Adrenal gland (tissue), 12 donors: ENCODE data around the gene SRRM1. TPM values are rescaled to one million over a fixed set of nuclear protein-coding genes. Genes with fewer than 3 reads are reported as not detected.

Experiments used
- DNase-seq, 7 donors: peaks; one replicate each; pipeline ENCODE4 v3.0.0-alpha.2; 2019 to 2020
- H3K27ac ChIP-seq, 5 donors: fragments of 200-600 bp; sonication (generic) in 4 of 5; 1 replicate in 3 of 5; 2 replicates in 2 of 5; pipeline versions ENCODE4 v1.5.1 to v1.8.0; 2016 to 2020; ENCODE audit warnings: mild to moderate bottlenecking in 1 of 5
- H3K27me3 ChIP-seq: fragments of 200-600 bp; 2 replicates; pipeline ENCODE4 v1.8.0; 2021
- H3K36me3 ChIP-seq, 2 donors: fragments of 200-600 bp; replicated peaks in 1 of 2; 1 replicate in 1 of 2; 2 replicates in 1 of 2; pipeline versions ENCODE4 v1.5.1 to v1.8.0; 2018 to 2022
- H3K4me1 ChIP-seq, 2 donors: fragments of 200-600 bp; replicated peaks in 1 of 2; 1 replicate in 1 of 2; 2 replicates in 1 of 2; pipeline versions ENCODE4 v1.5.1 to v1.8.0; 2018 to 2021
- H3K4me3 ChIP-seq, 4 donors: fragments of 200-600 bp; sonication (generic) in 3 of 4; one replicate each; pipeline ENCODE4 v1.5.1; 2016 to 2018
- H3K9me3 ChIP-seq, 3 donors: fragments of 200-600 bp; sonication (generic) in 1 of 3; replicated peaks in 1 of 3; 1 replicate in 2 of 3; 2 replicates in 1 of 3; pipeline versions ENCODE4 v1.5.1 to v1.8.0; 2016 to 2021
- CTCF ChIP-seq, 6 experiments: fragments of 450-650 bp in 4 of 6; fragments of 200-600 bp in 2 of 6; sonication (generic) in 1 of 6; IDR thresholded peaks; 1 replicate in 5 of 6; 2 replicates in 1 of 6; pipeline versions ENCODE4 v1.5.1 to v1.8.0; 2016 to 2021; ENCODE audit warnings: antibody characterized with exemption in 6 of 6, mild to moderate bottlenecking in 2 of 6, moderate library complexity in 1 of 6
- POLR2A ChIP-seq, 2 donors: fragments of 450-650 bp; IDR thresholded peaks; one replicate each; pipeline ENCODE4 v1.6.1; 2017; ENCODE audit warnings: antibody characterized with exemption in 2 of 2, mild to moderate bottlenecking in 2 of 2, moderate library complexity in 1 of 2
- WGBS, 4 donors: extraction: QIAGEN DNeasy Blood & Tissue Kit in 2 of 4; methylation state at CpG; one replicate each; pipeline versions ENCODE4 v1.1.5 to v1.1.7; 2013 to 2017; 5-methylcytosine and 5-hydroxymethylcytosine counted together
- intact Hi-C, 2 donors: fragments of 100-400 bp; cut with DNase I; formaldehyde crosslinking; loops; one replicate each; pipeline versions ENCODE4 v1.14.1 to v1.15.0; 2022 to 2023
- polyA plus RNA-seq, 3 donors: library from polyadenylated mRNA; stranded (reverse); fragments of 200-250 nt in 2 of 3; fragments of 350-450 nt in 1 of 3; fragmentation: Illumina TruSeq in 1 of 3; extraction: RNeasy Lipid Tissue Mini Kit (QIAGEN cat#74804) in 1 of 3; gene quantifications; one replicate each; pipeline ENCODE4 v1.2.3, GENCODE V29; 2013 to 2014
- total RNA-seq, 9 donors: library from RNA; depleted of rRNA in 4 of 9; stranded (reverse); fragments of >200 nt in 4 of 9; fragments of 120-200 nt in 1 of 9; fragmentation: NEBNext Ultra II Directional in 1 of 9; extraction: Animal tissue kit (Norgen Biotek cat#: 25700) in 1 of 9; gene quantifications; one replicate each; pipeline versions ENCODE4 v1.1.0 to v1.2.4, GENCODE V29; 2013 to 2023
- donor health status: healthy with polysubstance abuse.
- donor health status: Bipolar disorder and iron deficiency.
- donor health status: DM: yes; HTN: yes; CAD: no.
- donor health status: DM: no; HTN: no; CAD: no.
- donor health status: DM: no; HTN: no; CAD: no.
- donor health status: DM: yes; HTN: yes; CAD: no.

Gene SRRM1
- total and polyA plus RNA-seq, 12 donors: 30.0 to 121 (median 80.3) TPM

- intact Hi-C loops: no loop called here
- WGBS, 4 donors: 86 to 94% (median 91%) methylated on average over 4 of the region's 4 CpGs
- Histone ChIP-seq H3K4me3 (no peak overlapping the region), H3K9me3 (no peaks in the 10 kb centered on the region), H3K27ac (no peak overlapping the region), H3K36me3 (no peaks in the 10 kb centered on the region), H3K4me1 (peaks cover 0 to 5% of the 10 kb centered on the region in 2 donors), H3K27me3 (no peaks in the 10 kb centered on the region)
- no peak for DNase-seq
- no peak for TF ChIP-seq CTCF (IDR thresholded peaks at IDR 0.05)
- TF ChIP-seq POLR2A (IDR thresholded peaks at IDR 0.05): no peak
Measured at GRCh38 chr1:24713176-24713575, 70.1 kb downstream of the SRRM1 start.

- H3K27me3 ChIP-seq: no peaks in the 10 kb centered on the region
- H3K9me3 ChIP-seq: no peaks in the 10 kb centered on the region
- no peak for DNase-seq
- H3K4me3 ChIP-seq: no peak overlapping the region
- TF ChIP-seq CTCF (IDR thresholded peaks at IDR 0.05): no peak
- no peak for TF ChIP-seq POLR2A (IDR thresholded peaks at IDR 0.05)
- no peaks in the 10 kb centered on the region for H3K36me3 ChIP-seq
- intact Hi-C loops: no loop called here
- no peak overlapping the region for H3K27ac ChIP-seq
- peaks cover 0 to 9% of the 10 kb centered on the region in 2 donors for H3K4me1 ChIP-seq
- WGBS, 4 donors: 54 to 70% (median 58%) methylated on average over 5 of the region's 5 CpGs
Measured at GRCh38 chr1:24713736-24714135, 70.6 kb downstream of the SRRM1 start.

GRCh38 chr1:24714859-24715520 lies 71.9 kb downstream of the SRRM1 start:
- Histone ChIP-seq H3K27me3 (no peaks in the 10 kb centered on the region), H3K27ac (peak overlapping the region in 1 of 5 donors; percentile 20), H3K4me3 (no peak overlapping the region), H3K4me1 (peaks cover 0 to 14% of the 10 kb centered on the region in 2 donors), H3K9me3 (no peaks in the 10 kb centered on the region), H3K36me3 (no peaks in the 10 kb centered on the region)
- TF ChIP-seq CTCF (IDR thresholded peaks at IDR 0.05): no peak
- no peak for TF ChIP-seq POLR2A (IDR thresholded peaks at IDR 0.05)
- intact Hi-C loops: no loop called here
- DNase-seq: peak; percentile 33 to 90 (median 64)
- WGBS, 4 donors: 80 to 90% (median 82%) methylated on average over 1 to 8 of the region's 8 CpGs

GRCh38 chr1:24715658-24716057 lies 72.6 kb downstream of the SRRM1 start:
- Histone ChIP-seq H3K36me3 (no peaks in the 10 kb centered on the region), H3K27ac (no peak overlapping the region), H3K4me1 (peaks cover 0 to 10% of the 10 kb centered on the region in 2 donors), H3K9me3 (no peaks in the 10 kb centered on the region), H3K27me3 (no peaks in the 10 kb centered on the region), H3K4me3 (no peak overlapping the region)
- WGBS, 4 donors: 96 to 98% (median 97%) methylated on average over 6 to 7 of the region's 7 CpGs
- intact Hi-C loops: no loop called here
- DNase-seq: no peak
- no peak for TF ChIP-seq CTCF (IDR thresholded peaks at IDR 0.05)
- no peak for TF ChIP-seq POLR2A (IDR thresholded peaks at IDR 0.05)
